Endothelial cell (in vitro differentiated cells): ENCODE results near the gene PGAM2. TPM values are rescaled to one million over a fixed set of nuclear protein-coding genes. Genes with fewer than 3 reads are reported as not detected.

ENCODE experiments used
- DNase-seq: peaks from one replicate; pipeline ENCODE4 v3.0.0; 2021; ENCODE audit warnings: low spot score
- H3K27ac Mint-ChIP-seq: one replicate; pipeline ENCODE4 v1.8.0; 2021; ENCODE audit warnings: mixed read lengths, inconsistent platforms; ENCODE audit not compliant: unreplicated experiment
- H3K27me3 Mint-ChIP-seq: one replicate; pipeline ENCODE4 v1.8.0; 2021; ENCODE audit warnings: mild to moderate bottlenecking, moderate library complexity, mixed read lengths, inconsistent platforms; ENCODE audit not compliant: unreplicated experiment
- H3K36me3 Mint-ChIP-seq: one replicate; pipeline ENCODE4 v1.8.0; 2021; ENCODE audit warnings: mild to moderate bottlenecking, low read depth, mixed read lengths, inconsistent platforms; ENCODE audit not compliant: unreplicated experiment
- H3K4me1 Mint-ChIP-seq: one replicate; pipeline ENCODE4 v1.8.0; 2021; ENCODE audit warnings: mild to moderate bottlenecking, mixed read lengths, inconsistent platforms; ENCODE audit not compliant: unreplicated experiment
- H3K4me3 Mint-ChIP-seq: one replicate; pipeline ENCODE4 v1.8.0; 2021; ENCODE audit warnings: mild to moderate bottlenecking, mixed read lengths, inconsistent platforms; ENCODE audit not compliant: unreplicated experiment
- H3K9me3 Mint-ChIP-seq: one replicate; pipeline ENCODE4 v1.8.0; 2021; ENCODE audit warnings: mixed read lengths, inconsistent platforms; ENCODE audit not compliant: unreplicated experiment
- total RNA-seq: library from RNA; stranded (reverse); fragmentation: NEBNext Ultra II Directional; extraction: Animal tissue kit (Norgen Biotek cat#: 25700); gene quantifications from one replicate; pipeline ENCODE4 v1.2.1, GENCODE V29; 2021; ENCODE audit not compliant: unreplicated experiment
- TF ChIP-seq, protein P1 (sequence below): fragments of 200-600 bp; sonication (generic); IDR thresholded peaks from one replicate; pipeline ENCODE4 v1.5.0; 2021; ENCODE audit warnings: antibody characterized with exemption; ENCODE audit not compliant: unreplicated experiment

Gene PGAM2
- total RNA-seq, 1 donor from 2014 or later, result not detected

DNA sequence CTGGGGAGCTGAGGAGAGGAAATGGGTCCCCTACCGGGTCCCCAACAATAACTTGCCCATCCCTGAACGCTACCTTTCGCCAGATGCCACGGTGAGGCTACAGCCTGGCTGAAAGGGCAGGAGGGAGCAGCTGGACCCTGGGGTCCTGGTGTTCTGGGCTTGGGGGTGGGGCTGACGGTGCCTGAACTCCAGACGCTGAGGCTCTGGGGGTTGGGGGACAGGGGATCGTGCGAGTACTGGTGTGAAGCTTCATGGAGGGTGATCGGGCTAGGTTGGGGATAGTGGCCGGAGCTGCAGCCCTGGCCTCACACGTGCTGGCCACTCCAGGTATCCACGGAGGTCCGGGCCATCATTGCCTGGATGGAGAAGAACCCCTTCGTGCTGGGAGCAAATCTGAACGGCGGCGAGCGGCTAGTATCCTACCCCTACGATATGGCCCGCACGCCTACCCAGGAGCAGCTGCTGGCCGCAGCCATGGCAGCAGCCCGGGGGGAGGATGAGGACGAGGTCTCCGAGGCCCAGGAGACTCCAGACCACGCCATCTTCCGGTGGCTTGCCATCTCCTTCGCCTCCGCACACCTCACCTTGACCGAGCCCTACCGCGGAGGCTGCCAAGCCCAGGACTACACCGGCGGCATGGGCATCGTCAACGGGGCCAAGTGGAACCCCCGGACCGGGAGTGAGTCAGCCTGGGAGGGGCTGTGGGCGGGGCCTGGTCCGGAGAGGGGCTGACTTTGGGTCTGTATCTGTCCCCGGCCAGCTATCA lies 47.0 kb upstream of the PGAM2 start:
- H3K27ac Mint-ChIP-seq, result no peak overlapping the region
- DNase-seq, result no peak
- TF ChIP-seq, protein P1, sequence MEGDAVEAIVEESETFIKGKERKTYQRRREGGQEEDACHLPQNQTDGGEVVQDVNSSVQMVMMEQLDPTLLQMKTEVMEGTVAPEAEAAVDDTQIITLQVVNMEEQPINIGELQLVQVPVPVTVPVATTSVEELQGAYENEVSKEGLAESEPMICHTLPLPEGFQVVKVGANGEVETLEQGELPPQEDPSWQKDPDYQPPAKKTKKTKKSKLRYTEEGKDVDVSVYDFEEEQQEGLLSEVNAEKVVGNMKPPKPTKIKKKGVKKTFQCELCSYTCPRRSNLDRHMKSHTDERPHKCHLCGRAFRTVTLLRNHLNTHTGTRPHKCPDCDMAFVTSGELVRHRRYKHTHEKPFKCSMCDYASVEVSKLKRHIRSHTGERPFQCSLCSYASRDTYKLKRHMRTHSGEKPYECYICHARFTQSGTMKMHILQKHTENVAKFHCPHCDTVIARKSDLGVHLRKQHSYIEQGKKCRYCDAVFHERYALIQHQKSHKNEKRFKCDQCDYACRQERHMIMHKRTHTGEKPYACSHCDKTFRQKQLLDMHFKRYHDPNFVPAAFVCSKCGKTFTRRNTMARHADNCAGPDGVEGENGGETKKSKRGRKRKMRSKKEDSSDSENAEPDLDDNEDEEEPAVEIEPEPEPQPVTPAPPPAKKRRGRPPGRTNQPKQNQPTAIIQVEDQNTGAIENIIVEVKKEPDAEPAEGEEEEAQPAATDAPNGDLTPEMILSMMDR, result no peak
- H3K4me3 Mint-ChIP-seq, result no peak overlapping the region
- H3K36me3 Mint-ChIP-seq, result peaks cover 8% of the 10 kb centered on the region
- no peaks in the 10 kb centered on the region for H3K4me1 Mint-ChIP-seq
- no peaks in the 10 kb centered on the region for H3K9me3 Mint-ChIP-seq
- peaks cover 8% of the 10 kb centered on the region for H3K27me3 Mint-ChIP-seq

- Mint-ChIP-seq H3K36me3 (peaks cover 8% of the 10 kb centered on the region), H3K27me3 (peaks cover 5% of the 10 kb centered on the region), H3K27ac (no peak overlapping the region), H3K4me1 (no peaks in the 10 kb centered on the region), H3K4me3 (no peak overlapping the region), H3K9me3 (no peaks in the 10 kb centered on the region)
- no peak for DNase-seq
- TF ChIP-seq, protein P1, result no peak
Measured at GRCh38 chr7:44111761-44112160, 46.4 kb upstream of the PGAM2 start.

DNA sequence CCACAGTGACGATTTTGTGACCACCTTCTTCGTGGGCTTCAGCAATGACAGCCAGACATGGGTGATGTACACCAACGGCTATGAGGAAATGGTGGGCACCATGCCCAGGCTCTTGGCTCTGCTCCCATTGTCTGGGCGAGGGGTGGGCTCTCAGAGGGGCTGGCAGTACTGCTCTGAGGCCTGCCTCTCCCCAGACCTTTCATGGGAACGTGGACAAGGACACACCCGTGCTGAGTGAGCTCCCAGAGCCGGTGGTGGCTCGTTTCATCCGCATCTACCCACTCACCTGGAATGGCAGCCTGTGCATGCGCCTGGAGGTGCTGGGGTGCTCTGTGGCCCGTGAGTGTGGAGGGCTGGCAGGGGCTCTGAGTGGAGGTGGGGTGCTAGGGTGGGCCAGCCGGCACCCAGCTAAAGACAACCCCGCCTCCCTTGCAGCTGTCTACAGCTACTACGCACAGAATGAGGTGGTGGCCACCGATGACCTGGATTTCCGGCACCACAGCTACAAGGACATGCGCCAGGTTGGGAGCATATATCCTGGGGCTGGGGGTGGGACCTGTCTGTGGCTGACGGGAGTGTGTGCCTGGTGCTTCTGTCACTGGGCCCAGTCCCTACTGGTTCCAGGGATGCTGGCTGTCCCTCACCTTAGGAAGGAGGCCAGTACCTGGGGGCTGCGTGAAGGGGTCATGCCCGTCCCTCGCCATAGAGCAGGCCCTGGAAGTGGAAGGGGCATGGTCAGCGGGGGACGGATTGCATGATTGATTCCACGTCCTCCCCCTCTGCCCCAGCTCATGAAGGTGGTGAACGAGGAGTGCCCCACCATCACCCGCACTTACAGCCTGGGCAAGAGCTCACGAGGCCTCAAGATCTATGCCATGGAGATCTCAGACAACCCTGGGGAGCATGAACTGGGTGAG lies 45.6 kb upstream of the PGAM2 start:
- no peaks in the 10 kb centered on the region for H3K9me3 Mint-ChIP-seq
- peaks cover 8% of the 10 kb centered on the region for H3K36me3 Mint-ChIP-seq
- no peak overlapping the region for H3K4me3 Mint-ChIP-seq
- peaks cover under 1% of the 10 kb centered on the region for H3K4me1 Mint-ChIP-seq
- TF ChIP-seq, protein P1, result no peak
- H3K27ac Mint-ChIP-seq, result no peak overlapping the region
- peaks cover 6% of the 10 kb centered on the region for H3K27me3 Mint-ChIP-seq
- DNase-seq, result no peak

- Mint-ChIP-seq H3K9me3 (no peaks in the 10 kb centered on the region), H3K27me3 (peaks cover 10% of the 10 kb centered on the region), H3K36me3 (peaks cover 12% of the 10 kb centered on the region), H3K4me3 (no peak overlapping the region), H3K4me1 (peaks cover 9% of the 10 kb centered on the region), H3K27ac (no peak overlapping the region)
- TF ChIP-seq, protein P1, result no peak
- no peak for DNase-seq
Measured at GRCh38 chr7:44109991-44110390, 44.6 kb upstream of the PGAM2 start.
